B cell (primary cell): ENCODE results near the gene LONP1. TPM values are rescaled to one million over a fixed set of nuclear protein-coding genes. Genes with fewer than 3 reads are reported as not detected.

ENCODE experiments used
- ATAC-seq: fragments of 200-7000 bp; cut with Tn5 transposase; one replicate; pipeline ENCODE4 v1.10.0; 2021; ENCODE audit warnings: low read depth, mild to moderate bottlenecking, moderate number of reproducible peaks, moderate library complexity
- CTCF ChIA-PET: fragments of 350-600 bp; sonication (Branson Sonifier 250); formaldehyde crosslinking; loops from one replicate; lab custom pipeline; 2021; ENCODE audit warnings: antibody characterized with exemption, inconsistent platforms; lab: Charles Lee
- POLR2A ChIA-PET: fragments of 350-600 bp; sonication (Branson Sonifier 250); formaldehyde crosslinking; loops from one replicate; lab custom pipeline; 2021; ENCODE audit warnings: antibody characterized with exemption; lab: Charles Lee
- DNase-seq: peaks from one replicate; pipeline ENCODE4 v3.0.0; 2013
- H2AFZ ChIP-seq: 2 replicates; pipeline ENCODE4 v1.6.1; 2012; ENCODE audit warnings: mild to moderate bottlenecking, low read depth, low read length; ENCODE audit not compliant: insufficient read depth, poor library complexity, severe bottlenecking
- H3K27ac ChIP-seq, 2 donors: 1 replicate in 1 of 2; 2 replicates in 1 of 2; pipeline ENCODE4 v1.5.1; 2012 to 2013; ENCODE audit warnings: low read length in 2 of 2, mild to moderate bottlenecking in 2 of 2, moderate library complexity in 1 of 2
- H3K27me3 ChIP-seq, 4 experiments: fragments of 200-600 bp in 1 of 4; sonication (generic) in 1 of 4; replicated peaks in 1 of 4; 1 replicate in 2 of 4; 2 replicates in 2 of 4; pipeline versions ENCODE4 v1.6.1 to v1.7.0; 2013 to 2016; ENCODE audit warnings: low read length in 3 of 4, mild to moderate bottlenecking in 2 of 4, mixed read lengths in 1 of 4, moderate library complexity in 1 of 4; ENCODE audit not compliant: insufficient read depth in 4 of 4, control insufficient read depth in 3 of 4; ENCODE audit errors: control extremely low read depth in 1 of 4
- H3K36me3 ChIP-seq, 2 experiments: replicated peaks in 1 of 2; 1 replicate in 1 of 2; 2 replicates in 1 of 2; pipeline versions ENCODE4 v1.6.1 to v1.7.1; 2013; ENCODE audit warnings: low read length in 1 of 2; ENCODE audit not compliant: insufficient read depth in 2 of 2, control insufficient read depth in 1 of 2; ENCODE audit errors: control extremely low read depth in 1 of 2, extremely low read depth in 1 of 2
- H3K4me1 ChIP-seq, 2 donors: fragments of 200-600 bp in 1 of 2; sonication (generic) in 1 of 2; 1 replicate in 1 of 2; 2 replicates in 1 of 2; pipeline versions ENCODE4 v1.5.1 to v1.6.1; 2013 to 2017; ENCODE audit warnings: low read length in 2 of 2; ENCODE audit not compliant: control insufficient read depth in 2 of 2, insufficient read depth in 2 of 2
- H3K4me2 ChIP-seq: replicated peaks from 2 replicates; pipeline ENCODE3; 2012; ENCODE audit warnings: mild to moderate bottlenecking, low read depth, low read length; ENCODE audit not compliant: poor library complexity, severe bottlenecking
- H3K4me3 ChIP-seq, 5 experiments: fragments of 200-600 bp in 1 of 5; sonication (generic) in 1 of 5; 1 replicate in 3 of 5; 2 replicates in 2 of 5; pipeline versions ENCODE4 v1.5.1 to v1.7.0; 2011 to 2016; ENCODE audit warnings: low read length in 4 of 5, mild to moderate bottlenecking in 4 of 5, low read depth in 2 of 5, control low read depth in 1 of 5, moderate library complexity in 1 of 5; ENCODE audit not compliant: insufficient read depth in 1 of 5; ENCODE audit errors: control extremely low read depth in 1 of 5, extremely low read depth in 1 of 5
- H3K79me2 ChIP-seq: fragments of 200-600 bp; sonication (generic); one replicate; pipeline ENCODE4 v1.6.0; 2016; ENCODE audit warnings: low read length; ENCODE audit not compliant: control insufficient read depth, insufficient read depth
- H3K9ac ChIP-seq: fragments of 200-600 bp; sonication (generic); 2 replicates; pipeline ENCODE4 v1.6.1; 2017; ENCODE audit warnings: mild to moderate bottlenecking, low read length, moderate library complexity
- H3K9me3 ChIP-seq, 3 donors: one replicate each; pipeline versions ENCODE4 v1.6.1 to v1.7.1; 2013; ENCODE audit warnings: low read length in 2 of 3; ENCODE audit not compliant: control insufficient read depth in 2 of 3, insufficient read depth in 1 of 3; ENCODE audit errors: control extremely low read depth in 1 of 3
- H4K20me1 ChIP-seq: 2 replicates; pipeline ENCODE4 v1.6.0; 2012; ENCODE audit warnings: mild to moderate bottlenecking, low read length; ENCODE audit not compliant: insufficient read depth, control insufficient read depth, poor library complexity, severe bottlenecking
- H3K27ac Mint-ChIP-seq: one replicate; pipeline ENCODE4 v1.8.0; 2021; ENCODE audit warnings: mixed read lengths
- H3K27me3 Mint-ChIP-seq: one replicate; pipeline ENCODE4 v1.8.0; 2021; ENCODE audit warnings: mixed read lengths
- H3K4me1 Mint-ChIP-seq: one replicate; pipeline ENCODE4 v1.8.0; 2021; ENCODE audit warnings: mixed read lengths
- H3K4me3 Mint-ChIP-seq: one replicate; pipeline ENCODE4 v1.8.0; 2021; ENCODE audit warnings: mixed read lengths
- H3K9me3 Mint-ChIP-seq: one replicate; pipeline ENCODE4 v1.8.0; 2022; ENCODE audit warnings: mixed read lengths; ENCODE audit not compliant: insufficient read depth
- EZH2 ChIP-seq: IDR thresholded peaks from 2 replicates; pipeline ENCODE4 v1.6.1; 2012; ENCODE audit warnings: borderline replicate concordance, low read depth, mild to moderate bottlenecking, moderate library complexity, low read length; ENCODE audit not compliant: insufficient read depth, poor library complexity, severe bottlenecking
- WGBS: methylation state at CpG from one replicate; pipeline ENCODE4 v1.1.5; 2013; ENCODE audit warnings: missing lambda C conversion rate; ENCODE audit not compliant: insufficient coverage; 5-methylcytosine and 5-hydroxymethylcytosine counted together
- intact Hi-C: fragments of 100-400 bp; cut with micrococcal nuclease; formaldehyde crosslinking; loops from one replicate; pipeline ENCODE4 v1.10.0; 2022
- polyA plus RNA-seq: library from polyadenylated mRNA; depleted of rRNA; stranded (reverse); fragments of >200 nt; gene quantifications from 2 replicates; pipeline ENCODE4 v1.2.3, GENCODE V29; 2012
- total RNA-seq, 2 donors: library from RNA; stranded (reverse); fragments of 120-200 nt in 1 of 2; gene quantifications; 1 replicate in 1 of 2; 2 replicates in 1 of 2; pipeline versions ENCODE4 v1.2.3 to v1.2.4, GENCODE V29; 2013 to 2022
- TF ChIP-seq, protein P1 (sequence below): fragments of 200-600 bp; IDR thresholded peaks from one replicate; pipeline ENCODE4 v1.8.0; 2022; ENCODE audit warnings: antibody characterized with exemption, mild to moderate bottlenecking

LONP1 gene
- total and polyA plus RNA-seq, 2 donors (not counting 1 experiment from before 2014, with no cell fraction given): 60.1 to 67.2 TPM

DNA sequence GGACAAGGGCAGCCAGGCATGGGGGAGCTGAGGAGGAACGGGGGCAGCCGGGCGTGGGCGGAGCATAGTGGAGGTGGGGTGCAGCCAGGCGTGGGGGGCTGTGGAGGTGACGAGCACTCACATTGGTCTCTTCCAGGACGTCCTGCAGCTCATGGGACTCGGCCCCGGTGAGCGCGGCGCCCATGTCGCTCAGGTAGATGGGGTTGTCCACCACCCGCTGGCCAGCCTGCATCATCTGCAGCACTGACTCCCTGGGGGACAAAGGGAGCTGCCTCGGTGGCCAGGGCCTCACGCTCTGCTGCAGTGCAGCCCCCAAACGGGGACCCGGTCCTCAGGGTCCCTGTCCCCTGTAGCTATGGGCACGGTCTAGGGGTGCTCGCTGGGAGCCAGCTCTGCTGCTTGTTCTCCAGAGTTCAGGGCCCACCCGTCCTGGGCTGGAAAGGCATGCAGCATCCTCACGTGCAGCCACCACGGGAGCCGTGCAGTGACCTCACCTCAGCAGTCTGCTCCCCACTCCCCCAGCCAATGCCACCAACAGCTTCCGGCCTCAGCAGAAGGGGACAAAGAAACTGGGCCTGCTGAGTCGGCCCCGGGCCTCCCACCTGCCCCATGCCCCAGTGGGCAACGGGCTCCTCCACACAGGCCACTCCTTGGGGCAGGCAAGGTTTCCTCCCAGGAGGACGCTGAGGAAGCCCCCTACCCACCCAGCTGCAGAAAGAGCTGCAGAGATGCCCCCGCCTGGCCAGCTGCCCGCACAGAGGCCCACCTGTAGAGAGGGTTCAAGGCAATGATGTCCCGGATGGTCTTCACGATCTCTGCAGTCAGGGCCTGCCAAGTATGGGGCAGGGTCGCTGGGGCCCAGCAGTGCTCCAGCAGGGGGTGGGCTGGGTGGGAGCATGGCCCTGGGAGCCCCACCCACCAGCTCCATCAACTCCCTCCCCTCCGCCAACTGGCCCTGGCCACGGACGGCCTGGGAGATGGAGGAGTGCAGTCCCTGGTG, 12.1 kb downstream of the LONP1 start:
- Histone ChIP-seq H4K20me1 (peaks cover 12% of the 10 kb centered on the region), H3K4me1 (no peaks in the 10 kb centered on the region), H3K9me3 (no peaks in the 10 kb centered on the region), H3K4me3 (no peak overlapping the region), H3K79me2 (peaks cover 6% of the 10 kb centered on the region), H2AFZ (no peak overlapping the region), H3K9ac (no peak overlapping the region), H3K27me3 (no peaks in the 10 kb centered on the region), H3K4me2 (no peak overlapping the region), H3K36me3 (peaks cover 0 to 68% of the 10 kb centered on the region in 2 experiments), H3K27ac (no peak overlapping the region)
- ATAC-seq: no peak
- no peaks in the 10 kb centered on the region for H3K27me3 Mint-ChIP-seq
- TF ChIP-seq, protein P1, sequence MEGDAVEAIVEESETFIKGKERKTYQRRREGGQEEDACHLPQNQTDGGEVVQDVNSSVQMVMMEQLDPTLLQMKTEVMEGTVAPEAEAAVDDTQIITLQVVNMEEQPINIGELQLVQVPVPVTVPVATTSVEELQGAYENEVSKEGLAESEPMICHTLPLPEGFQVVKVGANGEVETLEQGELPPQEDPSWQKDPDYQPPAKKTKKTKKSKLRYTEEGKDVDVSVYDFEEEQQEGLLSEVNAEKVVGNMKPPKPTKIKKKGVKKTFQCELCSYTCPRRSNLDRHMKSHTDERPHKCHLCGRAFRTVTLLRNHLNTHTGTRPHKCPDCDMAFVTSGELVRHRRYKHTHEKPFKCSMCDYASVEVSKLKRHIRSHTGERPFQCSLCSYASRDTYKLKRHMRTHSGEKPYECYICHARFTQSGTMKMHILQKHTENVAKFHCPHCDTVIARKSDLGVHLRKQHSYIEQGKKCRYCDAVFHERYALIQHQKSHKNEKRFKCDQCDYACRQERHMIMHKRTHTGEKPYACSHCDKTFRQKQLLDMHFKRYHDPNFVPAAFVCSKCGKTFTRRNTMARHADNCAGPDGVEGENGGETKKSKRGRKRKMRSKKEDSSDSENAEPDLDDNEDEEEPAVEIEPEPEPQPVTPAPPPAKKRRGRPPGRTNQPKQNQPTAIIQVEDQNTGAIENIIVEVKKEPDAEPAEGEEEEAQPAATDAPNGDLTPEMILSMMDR: no peak
- TF ChIP-seq EZH2: no peak
- no peak overlapping the region for H3K27ac Mint-ChIP-seq
- intact Hi-C loops: no loop called here
- H3K4me3 Mint-ChIP-seq: no peak overlapping the region
- CTCF ChIA-PET: no interaction called here
- DNase-seq: peak; percentile 30
- H3K9me3 Mint-ChIP-seq: no peaks in the 10 kb centered on the region
- 97% methylated on average over 36 of the region's 37 CpGs for WGBS
- POLR2A ChIA-PET: interaction anchor here (0.7 kb wide), 1 partner anchor 28 kb away, joined by 10 read pairs; no protein-coding TSS in a partner anchor
- H3K4me1 Mint-ChIP-seq: no peaks in the 10 kb centered on the region
